Neural cell (in vitro differentiated cells): ENCODE results near the gene RAC2. TPM values are rescaled to one million over a fixed set of nuclear protein-coding genes. Genes with fewer than 3 reads are reported as not detected.

Experiments used
- H2AFZ ChIP-seq: fragments of 200-600, 300-800 bp; sonication (generic), shearing (Covaris generic); 2 replicates; pipeline ENCODE4 v1.6.0; 2014; ENCODE audit warnings: low read depth, mild to moderate bottlenecking, antibody characterized with exemption, low read length, moderate library complexity
- H3F3A ChIP-seq: fragments of 200-600 bp; shearing (Covaris generic); 2 replicates; pipeline ENCODE4 v1.6.1; 2016; ENCODE audit warnings: mild to moderate bottlenecking, moderate library complexity, mixed read lengths, antibody characterized with exemption, low read length; ENCODE audit not compliant: insufficient read depth, poor library complexity, severe bottlenecking
- H3K27ac ChIP-seq: fragments of 200-600, 300-800 bp; sonication (generic), shearing (Covaris generic); 2 replicates; pipeline ENCODE4 v1.5.1; 2014; ENCODE audit warnings: mild to moderate bottlenecking, low read length, moderate library complexity
- H3K27me3 ChIP-seq: fragments of 300-800, 200-600 bp; sonication (generic), shearing (Covaris generic); 2 replicates; pipeline ENCODE4 v1.6.0; 2014; ENCODE audit warnings: mild to moderate bottlenecking, low read depth, low read length, moderate library complexity; ENCODE audit not compliant: insufficient read depth
- H3K36me3 ChIP-seq: fragments of 300-800, 200-600 bp; sonication (generic), shearing (Covaris generic); 2 replicates; pipeline ENCODE4 v1.5.1; 2014; ENCODE audit warnings: mild to moderate bottlenecking, antibody characterized with exemption, low read length, moderate library complexity; ENCODE audit not compliant: insufficient read depth
- H3K4me2 ChIP-seq: fragments of 300-800, 200-600 bp; sonication (generic), shearing (Covaris generic); 2 replicates; pipeline ENCODE4 v1.6.0; 2014; ENCODE audit warnings: mild to moderate bottlenecking, low read length
- H3K4me3 ChIP-seq: fragments of 300-800, 200-600 bp; sonication (generic), shearing (Covaris generic); 2 replicates; pipeline ENCODE4 v1.5.1; 2014; ENCODE audit warnings: mild to moderate bottlenecking, low read length, moderate library complexity
- H3K79me2 ChIP-seq: fragments of 200-600 bp; shearing (Covaris generic); replicated peaks from 2 replicates; pipeline ENCODE4 v1.6.0; 2014; ENCODE audit warnings: mild to moderate bottlenecking, low read length, moderate library complexity; ENCODE audit not compliant: insufficient read depth
- H3K9ac ChIP-seq: fragments of 300-800, 200-600 bp; sonication (generic), shearing (Covaris generic); 2 replicates; pipeline ENCODE4 v1.6.1; 2016; ENCODE audit warnings: mild to moderate bottlenecking, low read length, mixed read lengths
- H3K9me2 ChIP-seq: fragments of 200-600 bp; shearing (Covaris generic); 2 replicates; pipeline ENCODE4 v1.6.1; 2016; ENCODE audit warnings: mild to moderate bottlenecking, low read length, mixed read lengths; ENCODE audit not compliant: insufficient read depth
- H3K9me3 ChIP-seq: fragments of 200-600, 300-800 bp; sonication (generic), shearing (Covaris generic); 2 replicates; pipeline ENCODE4 v1.6.1; 2016; ENCODE audit warnings: mild to moderate bottlenecking, mixed run types, low read length, moderate library complexity, mixed read lengths
- H4K20me1 ChIP-seq: fragments of 200-600 bp; shearing (Covaris generic); 2 replicates; pipeline ENCODE4 v1.6.1; 2016; ENCODE audit warnings: mild to moderate bottlenecking, mixed run types; ENCODE audit not compliant: insufficient read depth
- EP300 ChIP-seq: fragments of 450-650 bp; conservative IDR thresholded peaks from 2 replicates; pipeline ENCODE4 v1.6.1; 2014; ENCODE audit warnings: antibody characterized with exemption, mild to moderate bottlenecking, moderate library complexity; ENCODE audit not compliant: poor library complexity, severe bottlenecking
- SMC3 ChIP-seq: fragments of 450-650 bp; conservative IDR thresholded peaks from 2 replicates; pipeline ENCODE4 v1.6.1; 2014; ENCODE audit warnings: antibody characterized with exemption, mild to moderate bottlenecking, moderate library complexity; ENCODE audit not compliant: poor library complexity
- TAF1 ChIP-seq: IDR thresholded peaks from 2 replicates; pipeline ENCODE4 v1.6.1; 2012; ENCODE audit warnings: low read depth
- polyA plus RNA-seq: library from polyadenylated mRNA; depleted of rRNA; stranded (reverse); fragments of >200 nt; gene quantifications from 2 replicates; pipeline ENCODE4 v1.2.3, GENCODE V29; 2014
- small RNA-seq, 3 experiments: library from RNA; depleted of rRNA; stranded (forward); fragments of <200 nt; gene quantifications; one replicate each; pipeline ENCODE3, GENCODE V24; 2012
- TF ChIP-seq, protein P1 (sequence below): IDR thresholded peaks from 2 replicates; pipeline ENCODE4 v1.6.1; 2012; ENCODE audit warnings: borderline replicate concordance

Gene RAC2
- polyA plus RNA-seq, 1 donor from 2014 or later: not detected

DNA sequence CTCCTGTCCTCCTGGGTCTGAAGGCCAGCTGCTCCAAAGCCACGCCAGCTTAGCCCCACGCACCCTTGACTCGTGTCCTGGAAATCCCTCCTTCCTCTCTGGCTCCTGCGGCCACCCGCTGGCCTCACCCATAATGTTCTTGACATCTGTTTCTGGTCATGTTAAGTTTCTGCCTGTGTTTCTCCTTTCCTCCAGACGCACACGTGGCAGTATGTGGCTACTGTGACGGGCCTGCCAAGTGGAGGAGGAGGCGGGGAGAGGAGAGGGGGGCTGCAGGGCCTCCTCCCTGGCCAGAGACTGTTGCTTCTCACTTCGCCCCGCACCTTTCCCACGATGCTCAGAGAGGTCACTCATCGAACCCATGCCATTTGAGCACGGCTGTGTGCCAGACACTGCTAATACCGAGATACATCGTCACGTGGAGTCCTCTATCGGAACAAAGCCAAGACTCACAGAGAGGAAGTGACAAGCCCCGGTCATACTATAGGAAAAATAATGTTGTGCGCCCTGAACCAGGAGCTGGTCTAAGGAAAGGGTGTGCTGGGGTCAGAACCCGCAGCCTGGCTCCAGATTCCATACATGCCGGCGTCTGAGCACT, 67.5 kb downstream of the RAC2 start:
- H3K9ac ChIP-seq: no peak overlapping the region
- no peak overlapping the region for H2AFZ ChIP-seq
- no peak overlapping the region for H3K27ac ChIP-seq
- TF ChIP-seq TAF1: no peak
- H3K9me3 ChIP-seq: no peaks in the 10 kb centered on the region
- no peaks in the 10 kb centered on the region for H3K9me2 ChIP-seq
- H3K4me2 ChIP-seq: no peak overlapping the region
- no peaks in the 10 kb centered on the region for H3K36me3 ChIP-seq
- no peaks in the 10 kb centered on the region for H3F3A ChIP-seq
- no peaks in the 10 kb centered on the region for H3K27me3 ChIP-seq
- no peaks in the 10 kb centered on the region for H4K20me1 ChIP-seq
- no peak overlapping the region for H3K4me3 ChIP-seq
- H3K79me2 ChIP-seq: no peaks in the 10 kb centered on the region

DNA sequence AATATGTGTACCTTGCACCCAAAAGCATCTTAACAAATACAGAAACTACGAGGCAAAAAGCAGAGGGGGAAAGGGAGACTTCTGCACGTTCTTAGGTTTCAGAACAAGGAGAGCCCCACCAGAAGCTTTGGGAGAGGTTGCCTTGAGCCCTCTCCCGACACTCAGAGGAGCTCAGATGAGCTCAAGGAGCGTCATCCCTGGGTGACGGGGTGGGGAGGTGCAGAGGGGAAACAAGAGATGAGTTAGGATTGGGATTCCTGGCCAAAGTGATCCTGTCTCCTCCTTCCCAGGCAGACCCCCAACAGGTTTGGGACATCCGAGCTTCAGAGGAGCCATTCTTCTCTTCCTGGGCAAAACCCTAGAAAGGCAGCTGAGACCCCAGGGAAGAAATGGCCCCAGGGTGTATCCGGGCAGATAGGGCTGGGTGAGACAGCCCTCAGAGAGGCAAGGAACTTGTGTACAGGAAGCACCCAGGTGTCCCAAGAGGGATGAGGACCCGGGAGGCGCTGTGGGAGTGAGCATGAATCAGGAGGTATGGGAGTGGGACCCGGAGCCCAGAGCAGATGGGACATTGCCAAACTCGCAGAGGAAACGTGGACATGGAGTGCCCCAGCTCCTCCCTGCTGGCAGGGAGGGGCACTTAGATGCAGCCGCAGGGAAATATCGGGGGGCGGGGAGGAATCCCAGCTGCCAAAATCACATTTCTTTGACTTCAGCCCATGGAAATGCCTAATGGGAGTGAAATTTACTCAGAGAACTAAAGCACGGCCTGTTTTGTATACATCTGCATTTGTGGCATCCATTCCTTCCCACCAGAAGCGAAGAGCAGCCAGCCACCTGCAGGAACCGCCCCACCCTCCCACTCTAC, 68.4 kb downstream of the RAC2 start:
- no peak overlapping the region for H2AFZ ChIP-seq
- H3K79me2 ChIP-seq: no peaks in the 10 kb centered on the region
- H3K4me2 ChIP-seq: no peak overlapping the region
- H3K9me2 ChIP-seq: no peaks in the 10 kb centered on the region
- no peaks in the 10 kb centered on the region for H3K9me3 ChIP-seq
- H3F3A ChIP-seq: no peaks in the 10 kb centered on the region
- H4K20me1 ChIP-seq: no peaks in the 10 kb centered on the region
- no peak overlapping the region for H3K9ac ChIP-seq
- no peaks in the 10 kb centered on the region for H3K36me3 ChIP-seq
- H3K4me3 ChIP-seq: no peak overlapping the region
- H3K27me3 ChIP-seq: no peaks in the 10 kb centered on the region
- H3K27ac ChIP-seq: no peak overlapping the region
- TF ChIP-seq TAF1: no peak
- no peak for TF ChIP-seq EP300
- TF ChIP-seq, protein P1, sequence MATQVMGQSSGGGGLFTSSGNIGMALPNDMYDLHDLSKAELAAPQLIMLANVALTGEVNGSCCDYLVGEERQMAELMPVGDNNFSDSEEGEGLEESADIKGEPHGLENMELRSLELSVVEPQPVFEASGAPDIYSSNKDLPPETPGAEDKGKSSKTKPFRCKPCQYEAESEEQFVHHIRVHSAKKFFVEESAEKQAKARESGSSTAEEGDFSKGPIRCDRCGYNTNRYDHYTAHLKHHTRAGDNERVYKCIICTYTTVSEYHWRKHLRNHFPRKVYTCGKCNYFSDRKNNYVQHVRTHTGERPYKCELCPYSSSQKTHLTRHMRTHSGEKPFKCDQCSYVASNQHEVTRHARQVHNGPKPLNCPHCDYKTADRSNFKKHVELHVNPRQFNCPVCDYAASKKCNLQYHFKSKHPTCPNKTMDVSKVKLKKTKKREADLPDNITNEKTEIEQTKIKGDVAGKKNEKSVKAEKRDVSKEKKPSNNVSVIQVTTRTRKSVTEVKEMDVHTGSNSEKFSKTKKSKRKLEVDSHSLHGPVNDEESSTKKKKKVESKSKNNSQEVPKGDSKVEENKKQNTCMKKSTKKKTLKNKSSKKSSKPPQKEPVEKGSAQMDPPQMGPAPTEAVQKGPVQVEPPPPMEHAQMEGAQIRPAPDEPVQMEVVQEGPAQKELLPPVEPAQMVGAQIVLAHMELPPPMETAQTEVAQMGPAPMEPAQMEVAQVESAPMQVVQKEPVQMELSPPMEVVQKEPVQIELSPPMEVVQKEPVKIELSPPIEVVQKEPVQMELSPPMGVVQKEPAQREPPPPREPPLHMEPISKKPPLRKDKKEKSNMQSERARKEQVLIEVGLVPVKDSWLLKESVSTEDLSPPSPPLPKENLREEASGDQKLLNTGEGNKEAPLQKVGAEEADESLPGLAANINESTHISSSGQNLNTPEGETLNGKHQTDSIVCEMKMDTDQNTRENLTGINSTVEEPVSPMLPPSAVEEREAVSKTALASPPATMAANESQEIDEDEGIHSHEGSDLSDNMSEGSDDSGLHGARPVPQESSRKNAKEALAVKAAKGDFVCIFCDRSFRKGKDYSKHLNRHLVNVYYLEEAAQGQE: no peak
- no peak for TF ChIP-seq SMC3

Small RNAs within 50 kb of the gene (small RNA-seq; reads per million reads assigned to genes)
- 0 reads per million in 3 experiments for gene Z82188.1

Other genes with a start within 250 kb of the RAC2 start
- gene TST, start 224.8 kb downstream of the RAC2 start, polyA plus RNA-seq: 5.4 and 5.8 TPM in 2 replicates
- gene MPST, start 224.5 kb downstream of the RAC2 start, polyA plus RNA-seq: 54.5 and 56.0 TPM in 2 replicates
- 96.3 and 111 TPM in 2 replicates for gene KCTD17, start 192.5 kb downstream of the RAC2 start, polyA plus RNA-seq
- not detected in 2 replicates for gene TMPRSS6, start 134.6 kb downstream of the RAC2 start, polyA plus RNA-seq
- not detected in 2 replicates for gene IL2RB, start 94.4 kb downstream of the RAC2 start, polyA plus RNA-seq
- gene C1QTNF6, start 56.0 kb downstream of the RAC2 start, polyA plus RNA-seq: 5.3 and 7.9 TPM in 2 replicates
- not detected in 2 replicates for gene SSTR3, start 31.8 kb downstream of the RAC2 start, polyA plus RNA-seq
- not detected in 2 replicates for gene CYTH4, start 38.2 kb upstream of the RAC2 start, polyA plus RNA-seq
- 4.4 and 5.2 TPM in 2 replicates for gene ELFN2, start 183.2 kb upstream of the RAC2 start, polyA plus RNA-seq
- gene MFNG, start 242.1 kb upstream of the RAC2 start, polyA plus RNA-seq: 0.17 TPM in 1 of 2 replicates, not detected in the other